ENCODE results near the gene CTNNBL1.

CTNNBL1 gene

DNA sequence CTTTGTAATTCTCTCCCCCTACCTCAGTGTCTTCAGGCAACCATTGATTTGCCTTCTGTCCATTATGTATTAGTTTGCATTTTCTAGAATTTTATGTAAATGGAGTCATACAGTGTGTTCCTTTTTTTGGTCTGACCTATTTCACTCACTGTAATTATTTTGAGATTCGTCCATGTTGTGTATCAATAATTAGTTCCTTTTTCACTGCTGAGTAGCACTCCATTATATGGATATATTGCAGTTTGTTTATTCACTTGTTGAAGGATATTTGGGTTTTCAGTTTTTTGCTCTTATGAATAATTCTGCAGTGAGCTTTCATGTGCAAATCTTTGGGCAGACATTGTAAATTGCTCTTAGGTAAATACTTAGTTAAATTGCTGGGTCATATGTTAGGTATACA lies 97.1 kb downstream of the CTNNBL1 start:
- TF ChIP-seq, protein P1, sequence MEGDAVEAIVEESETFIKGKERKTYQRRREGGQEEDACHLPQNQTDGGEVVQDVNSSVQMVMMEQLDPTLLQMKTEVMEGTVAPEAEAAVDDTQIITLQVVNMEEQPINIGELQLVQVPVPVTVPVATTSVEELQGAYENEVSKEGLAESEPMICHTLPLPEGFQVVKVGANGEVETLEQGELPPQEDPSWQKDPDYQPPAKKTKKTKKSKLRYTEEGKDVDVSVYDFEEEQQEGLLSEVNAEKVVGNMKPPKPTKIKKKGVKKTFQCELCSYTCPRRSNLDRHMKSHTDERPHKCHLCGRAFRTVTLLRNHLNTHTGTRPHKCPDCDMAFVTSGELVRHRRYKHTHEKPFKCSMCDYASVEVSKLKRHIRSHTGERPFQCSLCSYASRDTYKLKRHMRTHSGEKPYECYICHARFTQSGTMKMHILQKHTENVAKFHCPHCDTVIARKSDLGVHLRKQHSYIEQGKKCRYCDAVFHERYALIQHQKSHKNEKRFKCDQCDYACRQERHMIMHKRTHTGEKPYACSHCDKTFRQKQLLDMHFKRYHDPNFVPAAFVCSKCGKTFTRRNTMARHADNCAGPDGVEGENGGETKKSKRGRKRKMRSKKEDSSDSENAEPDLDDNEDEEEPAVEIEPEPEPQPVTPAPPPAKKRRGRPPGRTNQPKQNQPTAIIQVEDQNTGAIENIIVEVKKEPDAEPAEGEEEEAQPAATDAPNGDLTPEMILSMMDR (IDR thresholded peaks at IDR 0.05) = no peak
- Histone ChIP-seq H3K36me3 (peaks cover 13 to 55% (median 40%) of the 10 kb centered on the region in 3 donors), H3K27me3 (no peaks in the 10 kb centered on the region), H3K4me1 (no peaks in the 10 kb centered on the region), H3K4me3 (no peak overlapping the region), H3K9me3 (peaks cover 0 to 6% (median 0%) of the 10 kb centered on the region in 3 donors), H3K27ac (no peak overlapping the region)
- intact Hi-C loops (cut with DNase I; ENCODE audit: low total_unique reads) = no loop called here
- DNase-seq = no peak

DNA sequence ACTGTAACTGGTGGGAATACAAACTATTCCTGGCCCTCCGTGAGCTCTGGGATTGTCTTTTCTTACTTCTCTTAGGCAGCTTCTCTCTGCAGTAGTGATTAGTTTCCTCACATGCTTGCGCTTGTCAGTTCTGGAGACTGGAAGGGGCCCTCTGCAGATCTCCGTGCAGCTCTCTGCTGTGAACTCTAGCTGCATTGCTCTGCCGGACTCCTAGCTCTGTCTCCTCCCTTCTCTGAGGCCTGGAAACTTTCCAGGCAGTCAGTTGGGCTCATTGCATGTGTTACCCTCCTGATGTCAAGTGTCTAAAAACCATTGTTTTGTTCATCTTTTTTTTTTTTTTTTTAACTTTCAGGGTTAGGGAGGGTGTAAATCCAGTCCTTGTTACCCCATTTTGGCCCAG lies 102.3 kb downstream of the CTNNBL1 start:
- no peak overlapping the region for H3K27ac ChIP-seq
- H3K9me3 ChIP-seq = peaks cover 0 to 6% (median 0%) of the 10 kb centered on the region in 3 donors
- H3K4me3 ChIP-seq = no peak overlapping the region
- intact Hi-C loops (cut with DNase I; ENCODE audit: low total_unique reads) = no loop called here
- no peak for DNase-seq
- H3K4me1 ChIP-seq = no peaks in the 10 kb centered on the region
- H3K27me3 ChIP-seq = no peaks in the 10 kb centered on the region
- H3K36me3 ChIP-seq = peaks cover 20 to 51% (median 47%) of the 10 kb centered on the region in 3 donors
- TF ChIP-seq, protein P1 (IDR thresholded peaks at IDR 0.05) = no peak

DNA sequence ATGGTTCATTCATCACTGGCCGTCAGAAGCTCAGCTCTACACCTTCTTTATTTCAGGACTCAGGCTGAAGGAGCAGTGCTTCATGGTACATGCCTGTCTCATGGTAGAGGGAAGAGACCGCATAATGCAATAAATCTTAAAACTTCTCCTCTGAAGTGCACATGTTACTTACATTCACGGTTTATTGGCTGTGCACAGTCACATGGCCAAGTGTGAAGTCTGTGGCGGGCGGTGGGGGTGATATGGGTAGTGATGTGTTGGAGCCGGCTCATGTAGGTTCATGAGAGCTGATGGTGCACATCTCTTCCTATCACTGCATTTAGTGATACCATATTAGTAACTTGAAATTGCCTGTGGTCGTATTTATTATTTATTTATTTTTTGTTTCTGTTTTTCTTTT lies 102.9 kb downstream of the CTNNBL1 start:
- H3K9me3 ChIP-seq = peaks cover 0 to 6% (median 0%) of the 10 kb centered on the region in 3 donors
- H3K27me3 ChIP-seq = no peaks in the 10 kb centered on the region
- intact Hi-C loops (cut with DNase I; ENCODE audit: low total_unique reads) = no loop called here
- H3K27ac ChIP-seq = no peak overlapping the region
- no peak overlapping the region for H3K4me3 ChIP-seq
- TF ChIP-seq, protein P1 (IDR thresholded peaks at IDR 0.05) = no peak
- DNase-seq = no peak
- no peaks in the 10 kb centered on the region for H3K4me1 ChIP-seq
- peaks cover 20 to 45% (median 44%) of the 10 kb centered on the region in 3 donors for H3K36me3 ChIP-seq

DNA sequence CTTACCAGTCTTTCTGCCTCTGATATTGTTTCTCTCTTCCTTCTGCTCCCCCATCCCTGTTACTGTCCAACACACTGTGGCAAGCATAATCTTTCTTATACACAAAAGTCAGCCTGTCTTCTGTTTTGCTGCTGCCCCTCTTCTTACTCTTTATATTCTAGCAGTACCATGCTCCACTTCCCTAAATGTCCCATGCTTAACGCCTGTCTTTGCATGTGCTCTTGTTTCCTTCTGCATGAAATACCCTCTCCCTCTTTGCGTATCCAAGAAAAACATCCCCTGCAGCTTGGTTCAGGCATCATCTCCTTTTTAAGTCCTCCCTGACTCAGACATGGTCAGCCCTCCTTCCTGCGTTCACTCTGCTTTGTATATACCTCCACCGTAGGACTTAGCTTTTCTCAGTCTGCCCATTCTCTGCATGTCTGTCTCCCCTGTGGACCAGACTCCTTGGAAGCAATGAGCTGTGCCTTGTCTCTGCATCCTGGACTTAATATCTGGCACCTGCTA lies 103.9 kb downstream of the CTNNBL1 start:
- Histone ChIP-seq H3K4me1 (no peaks in the 10 kb centered on the region), H3K9me3 (peaks cover 0 to under 1% (median 0%) of the 10 kb centered on the region in 3 donors), H3K4me3 (no peak overlapping the region), H3K27me3 (no peaks in the 10 kb centered on the region), H3K36me3 (peaks cover 20 to 37% (median 35%) of the 10 kb centered on the region in 3 donors), H3K27ac (no peak overlapping the region)
- no peak for DNase-seq
- TF ChIP-seq, protein P1 (IDR thresholded peaks at IDR 0.05) = no peak
- intact Hi-C loops (cut with DNase I; ENCODE audit: low total_unique reads) = no loop called here

DNA sequence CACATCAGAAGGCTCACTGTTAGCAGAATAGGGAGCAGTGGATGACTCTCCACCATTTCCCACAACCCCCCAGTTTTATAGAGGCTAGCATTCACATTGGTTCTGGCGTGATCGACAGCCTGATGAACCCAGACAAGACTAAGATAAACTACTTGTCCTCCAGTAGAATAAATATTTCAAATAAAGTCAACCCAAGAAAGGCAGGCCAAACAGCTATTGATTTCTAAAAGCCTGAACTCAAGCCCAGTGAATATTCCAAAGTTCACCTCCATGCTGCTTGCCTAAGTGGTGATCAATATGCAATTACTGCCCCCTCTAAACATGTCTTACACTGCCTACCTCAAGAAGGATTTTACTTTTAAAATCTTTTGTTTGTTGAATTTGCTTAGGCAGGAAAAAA lies 104.5 kb downstream of the CTNNBL1 start:
- H3K27me3 ChIP-seq = no peaks in the 10 kb centered on the region
- H3K36me3 ChIP-seq = peaks cover 25 to 42% (median 39%) of the 10 kb centered on the region in 3 donors
- no peaks in the 10 kb centered on the region for H3K9me3 ChIP-seq
- intact Hi-C loops (cut with DNase I; ENCODE audit: low total_unique reads) = no loop called here
- DNase-seq = no peak
- no peaks in the 10 kb centered on the region for H3K4me1 ChIP-seq
- TF ChIP-seq, protein P1 (IDR thresholded peaks at IDR 0.05) = no peak
- no peak overlapping the region for H3K27ac ChIP-seq
- no peak overlapping the region for H3K4me3 ChIP-seq

DNA sequence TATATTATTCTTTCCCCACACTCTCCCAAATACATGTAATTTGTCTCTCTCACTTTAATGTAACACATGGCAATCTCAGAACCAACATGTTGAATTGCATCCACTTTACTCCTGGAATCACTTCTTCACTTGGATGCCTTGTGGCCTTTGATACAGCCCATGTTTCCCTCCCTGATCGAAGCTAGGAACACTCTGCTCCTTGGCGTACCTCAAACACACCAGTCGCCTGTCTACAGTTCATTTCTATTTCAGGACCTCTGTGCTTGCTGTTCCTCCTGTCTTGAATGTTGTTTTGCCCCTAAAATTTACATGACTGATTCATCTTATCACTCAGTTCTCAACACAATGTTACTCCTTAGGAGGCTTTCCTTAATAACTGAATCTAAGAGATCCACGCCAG lies 106.8 kb downstream of the CTNNBL1 start:
- no peak overlapping the region for H3K4me3 ChIP-seq
- TF ChIP-seq, protein P1 (IDR thresholded peaks at IDR 0.05) = no peak
- intact Hi-C loops (cut with DNase I; ENCODE audit: low total_unique reads) = no loop called here
- no peak for DNase-seq
- H3K9me3 ChIP-seq = no peaks in the 10 kb centered on the region
- no peaks in the 10 kb centered on the region for H3K27me3 ChIP-seq
- H3K27ac ChIP-seq = no peak overlapping the region
- H3K4me1 ChIP-seq = no peaks in the 10 kb centered on the region
- H3K36me3 ChIP-seq = peaks cover 40 to 58% (median 52%) of the 10 kb centered on the region in 3 donors
